Lung (tissue), 16 donors: ENCODE data around the gene HCRTR2. TPM values are rescaled to one million over a fixed set of nuclear protein-coding genes. Genes with fewer than 3 reads are reported as not detected.

Source experiments
- ATAC-seq: fragments of 200-7000 bp; cut with Tn5 transposase; one replicate; pipeline ENCODE4 v1.9.1; 2020; ENCODE audit warnings: moderate number of reproducible peaks; ENCODE audit not compliant: insufficient read depth, low FRiP score
- DNase-seq, 3 donors: peaks; one replicate each; pipeline ENCODE4 v3.0.0-alpha.2; 2013 to 2017
- H3K27ac ChIP-seq, 2 donors: one replicate each; pipeline ENCODE4 v1.5.1; 2013; ENCODE audit warnings: mild to moderate bottlenecking in 2 of 2, moderate library complexity in 2 of 2, control low read depth in 1 of 2, inconsistent platforms in 1 of 2, low read depth in 1 of 2, low read length in 1 of 2
- H3K27me3 ChIP-seq, 3 donors: one replicate each; pipeline ENCODE4 v1.5.1; 2013; ENCODE audit warnings: low read length in 2 of 3; ENCODE audit not compliant: control insufficient read depth in 3 of 3, insufficient read depth in 3 of 3
- H3K36me3 ChIP-seq, 4 donors: one replicate each; pipeline ENCODE4 v1.5.1; 2013; ENCODE audit warnings: low read length in 4 of 4, mild to moderate bottlenecking in 1 of 4, moderate library complexity in 1 of 4; ENCODE audit not compliant: control insufficient read depth in 4 of 4, insufficient read depth in 4 of 4
- H3K4me1 ChIP-seq, 5 donors: one replicate each; pipeline ENCODE4 v1.5.1; 2013; ENCODE audit warnings: low read length in 5 of 5, mild to moderate bottlenecking in 2 of 5, moderate library complexity in 1 of 5; ENCODE audit not compliant: control insufficient read depth in 5 of 5, insufficient read depth in 5 of 5
- H3K4me3 ChIP-seq: one replicate; pipeline ENCODE4 v1.5.1; 2013; ENCODE audit warnings: mild to moderate bottlenecking, control low read depth, moderate library complexity
- H3K9ac ChIP-seq, 2 donors: one replicate each; pipeline ENCODE4 v1.5.1; 2013; ENCODE audit warnings: low read length in 2 of 2, control low read depth in 1 of 2; ENCODE audit not compliant: insufficient read depth in 1 of 2
- H3K9me3 ChIP-seq, 4 donors: one replicate each; pipeline ENCODE4 v1.5.1; 2013; ENCODE audit warnings: low read length in 3 of 4, mild to moderate bottlenecking in 1 of 4, moderate library complexity in 1 of 4; ENCODE audit not compliant: control insufficient read depth in 4 of 4, insufficient read depth in 3 of 4
- WGBS, 2 donors: extraction: QIAGEN DNeasy Blood & Tissue Kit; methylation state at CpG; one replicate each; pipeline ENCODE4 v1.1.7; 2013; 5-methylcytosine and 5-hydroxymethylcytosine counted together
- long read RNA-seq, 5 donors: transcript quantifications; one replicate each; lab custom pipeline, GENCODE V29; 2026
- polyA plus RNA-seq, 2 donors: library from polyadenylated mRNA; stranded (reverse); fragments of 200-250 nt; gene quantifications; one replicate each; pipeline ENCODE4 v1.2.1, GENCODE V29; 2013
- total RNA-seq, 2 donors: library from RNA; depleted of rRNA in 1 of 2; stranded (reverse); fragments of >200 nt in 1 of 2; gene quantifications; one replicate each; pipeline ENCODE4 v1.2.1, GENCODE V29; 2014 to 2021
- TF ChIP-seq, protein P1 (sequence below): IDR thresholded peaks from 2 replicates; pipeline ENCODE4 v1.5.1; 2012; ENCODE audit warnings: mild to moderate bottlenecking; ENCODE audit errors: control extremely low read depth, extremely low read depth
- donor health status: control.
- donor health status: control.
- donor health status: Bipolar disorder and iron deficiency.
- donor health status: healthy.
- donor health status: DM: yes; HTN: yes; CAD: no.

Gene HCRTR2
- total RNA-seq (not detected), polyA plus RNA-seq (not detected)
- long read RNA-seq, donor 1: 0 reads
- long read RNA-seq, donor 2: 0 reads
- long read RNA-seq, donor 3: 0 reads
- long read RNA-seq, donor 4: 0 reads
- long read RNA-seq, donor 5: 0 reads

- peaks cover 0 to 31% (median 21%) of the 10 kb centered on the region in 3 donors for H3K27me3 ChIP-seq
- no peak for ATAC-seq
- no peak within 1 kb of the TSS for H3K4me3 ChIP-seq
- no peaks in the 10 kb centered on the region for H3K36me3 ChIP-seq
- H3K27ac ChIP-seq: no peak within 1 kb of the TSS
- peaks cover 0 to 6% (median 0%) of the 10 kb centered on the region in 5 donors for H3K4me1 ChIP-seq
- no peaks in the 10 kb centered on the region for H3K9me3 ChIP-seq
- peak in 2 of 3 donors; percentile 8 to 30 for DNase-seq
- no peak within 1 kb of the TSS for H3K9ac ChIP-seq
- TF ChIP-seq, protein P1, sequence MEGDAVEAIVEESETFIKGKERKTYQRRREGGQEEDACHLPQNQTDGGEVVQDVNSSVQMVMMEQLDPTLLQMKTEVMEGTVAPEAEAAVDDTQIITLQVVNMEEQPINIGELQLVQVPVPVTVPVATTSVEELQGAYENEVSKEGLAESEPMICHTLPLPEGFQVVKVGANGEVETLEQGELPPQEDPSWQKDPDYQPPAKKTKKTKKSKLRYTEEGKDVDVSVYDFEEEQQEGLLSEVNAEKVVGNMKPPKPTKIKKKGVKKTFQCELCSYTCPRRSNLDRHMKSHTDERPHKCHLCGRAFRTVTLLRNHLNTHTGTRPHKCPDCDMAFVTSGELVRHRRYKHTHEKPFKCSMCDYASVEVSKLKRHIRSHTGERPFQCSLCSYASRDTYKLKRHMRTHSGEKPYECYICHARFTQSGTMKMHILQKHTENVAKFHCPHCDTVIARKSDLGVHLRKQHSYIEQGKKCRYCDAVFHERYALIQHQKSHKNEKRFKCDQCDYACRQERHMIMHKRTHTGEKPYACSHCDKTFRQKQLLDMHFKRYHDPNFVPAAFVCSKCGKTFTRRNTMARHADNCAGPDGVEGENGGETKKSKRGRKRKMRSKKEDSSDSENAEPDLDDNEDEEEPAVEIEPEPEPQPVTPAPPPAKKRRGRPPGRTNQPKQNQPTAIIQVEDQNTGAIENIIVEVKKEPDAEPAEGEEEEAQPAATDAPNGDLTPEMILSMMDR: no peak
- WGBS, 2 donors: 2 to 4% methylated on average over 42 of the region's 42 CpGs
These were observed at the start of gene HCRTR2 for GRCh38 chr6:55174211-55175026. HCRTR2 (plus strand) TSS chr6:55174515; CDS start chr6:55174588, 73 bp downstream.

GRCh38 chr6:55130806-55131324 is 43.5 kb upstream of the HCRTR2 start:
- Histone ChIP-seq H3K27me3 (no peaks in the 10 kb centered on the region), H3K9me3 (peaks cover 0 to 6% (median 0%) of the 10 kb centered on the region in 4 donors), H3K9ac (no peak overlapping the region), H3K4me3 (no peak overlapping the region), H3K36me3 (no peaks in the 10 kb centered on the region), H3K27ac (no peak overlapping the region), H3K4me1 (no peaks in the 10 kb centered on the region)
- DNase-seq: no peak
- TF ChIP-seq, protein P1: no peak
- ATAC-seq: no peak

DNA sequence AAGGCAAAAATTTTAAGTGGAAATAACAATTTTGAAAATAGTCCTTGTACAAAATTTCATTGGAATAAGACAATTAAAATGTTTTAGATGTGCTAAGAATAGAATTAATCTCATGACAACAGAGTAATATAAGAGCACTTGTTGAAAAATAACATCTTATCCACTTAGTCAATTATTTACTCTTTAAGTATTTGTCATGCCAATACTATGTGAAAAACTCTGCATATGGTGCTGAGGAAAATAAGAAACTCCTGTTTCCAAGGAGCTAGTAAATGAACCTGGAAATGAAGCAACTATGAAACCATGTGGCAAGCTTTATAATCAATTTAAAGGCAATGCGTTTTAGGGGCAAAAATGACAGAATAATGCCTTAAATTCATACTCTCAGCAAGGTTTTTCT is 42.7 kb upstream of the HCRTR2 start:
- 77 to 90% methylated on average over 1 of the region's 1 CpG for WGBS, 2 donors
- ATAC-seq (no peak), DNase-seq (no peak)
- Histone ChIP-seq H3K4me3 (no peak overlapping the region), H3K36me3 (no peaks in the 10 kb centered on the region), H3K9me3 (peaks cover 0 to 6% (median 0%) of the 10 kb centered on the region in 4 donors), H3K27me3 (no peaks in the 10 kb centered on the region), H3K4me1 (no peaks in the 10 kb centered on the region), H3K9ac (no peak overlapping the region), H3K27ac (no peak overlapping the region)
- TF ChIP-seq, protein P1: no peak
